Smooth muscle cell (in vitro differentiated cells): ENCODE data around the gene ANXA5. TPM values are rescaled to one million over a fixed set of nuclear protein-coding genes. Genes with fewer than 3 reads are reported as not detected.
"Not testable (repeated sequence)": the region's sequence is repeated elsewhere in the genome, so short reads cannot be mapped to it uniquely, and the experiment has no call there.

ENCODE experiments used
- DNase-seq: peaks from one replicate; lab custom pipeline; 2025; ENCODE audit not compliant: unreplicated experiment; lab: John Stamatoyannopoulos, UW
- H2AFZ ChIP-seq: fragments of 200-600 bp; sonication (generic); 2 replicates; pipeline ENCODE4 v1.6.0; 2016; ENCODE audit warnings: antibody characterized with exemption, low read depth, mild to moderate bottlenecking
- H3F3A ChIP-seq: fragments of 200-600 bp; sonication (generic); 2 replicates; pipeline ENCODE4 v1.6.0; 2017; ENCODE audit warnings: antibody characterized with exemption, low read depth
- H3K27ac ChIP-seq: fragments of 200-600 bp; sonication (generic); 2 replicates; pipeline ENCODE4 v1.5.1; 2016; ENCODE audit warnings: low read depth, mild to moderate bottlenecking
- H3K27me3 ChIP-seq: fragments of 200-600 bp; sonication (generic); 2 replicates; pipeline ENCODE4 v1.6.1; 2016; ENCODE audit warnings: low read depth, mild to moderate bottlenecking
- H3K36me3 ChIP-seq: fragments of 200-600 bp; sonication (generic); 2 replicates; pipeline ENCODE4 v1.5.1; 2016; ENCODE audit warnings: low read depth
- H3K4me1 ChIP-seq: fragments of 200-600 bp; sonication (generic); 2 replicates; pipeline ENCODE4 v1.5.1; 2016; ENCODE audit warnings: low read depth
- H3K4me2 ChIP-seq: fragments of 200-600 bp; sonication (generic); 2 replicates; pipeline ENCODE4 v1.6.0; 2016; ENCODE audit warnings: mild to moderate bottlenecking
- H3K4me3 ChIP-seq: fragments of 200-600 bp; sonication (generic); 2 replicates; pipeline ENCODE4 v1.5.1; 2016; ENCODE audit warnings: mild to moderate bottlenecking
- H3K79me2 ChIP-seq: fragments of 200-600 bp; sonication (generic); 2 replicates; pipeline ENCODE4 v1.6.0; 2016; ENCODE audit warnings: low read depth, mild to moderate bottlenecking
- H3K9ac ChIP-seq: fragments of 200-600 bp; sonication (generic); 2 replicates; pipeline ENCODE4 v1.6.0; 2016; ENCODE audit warnings: low read depth
- H3K9me3 ChIP-seq: fragments of 200-600 bp; sonication (generic); replicated peaks from 2 replicates; pipeline ENCODE4 v1.5.1; 2016; ENCODE audit warnings: low read depth
- H4K20me1 ChIP-seq: fragments of 200-600 bp; sonication (generic); 2 replicates; pipeline ENCODE4 v1.6.0; 2016; ENCODE audit warnings: low read depth
- WGBS: methylation state at CpG from one replicate; pipeline ENCODE4 v1.1.7; 2016; ENCODE audit warnings: low lambda C conversion rate; 5-methylcytosine and 5-hydroxymethylcytosine counted together
- polyA plus RNA-seq: library from polyadenylated mRNA; unstranded; fragments of >200 nt; fragmentation: Nextera tagmentation; extraction: Ambion mirVana; gene quantifications from 2 replicates; pipeline ENCODE4 v1.2.1, GENCODE V29; 2016
- total RNA-seq: library from RNA; depleted of rRNA; stranded (reverse); fragments of >200 nt; gene quantifications from 2 replicates; pipeline ENCODE4 v1.2.3, GENCODE V29; 2014
- TF ChIP-seq, protein P1 (sequence below): fragments of 200-600 bp; sonication (generic); IDR thresholded peaks from 2 replicates; pipeline ENCODE4 v1.5.1; 2017; ENCODE audit warnings: borderline replicate concordance, mild to moderate bottlenecking, antibody characterized with exemption; ENCODE audit not compliant: insufficient read depth, poor library complexity, severe bottlenecking

The ANXA5 gene
- total and polyA plus RNA-seq, 2 experiments from 2014 or later, result 481 to 597 TPM

DNA sequence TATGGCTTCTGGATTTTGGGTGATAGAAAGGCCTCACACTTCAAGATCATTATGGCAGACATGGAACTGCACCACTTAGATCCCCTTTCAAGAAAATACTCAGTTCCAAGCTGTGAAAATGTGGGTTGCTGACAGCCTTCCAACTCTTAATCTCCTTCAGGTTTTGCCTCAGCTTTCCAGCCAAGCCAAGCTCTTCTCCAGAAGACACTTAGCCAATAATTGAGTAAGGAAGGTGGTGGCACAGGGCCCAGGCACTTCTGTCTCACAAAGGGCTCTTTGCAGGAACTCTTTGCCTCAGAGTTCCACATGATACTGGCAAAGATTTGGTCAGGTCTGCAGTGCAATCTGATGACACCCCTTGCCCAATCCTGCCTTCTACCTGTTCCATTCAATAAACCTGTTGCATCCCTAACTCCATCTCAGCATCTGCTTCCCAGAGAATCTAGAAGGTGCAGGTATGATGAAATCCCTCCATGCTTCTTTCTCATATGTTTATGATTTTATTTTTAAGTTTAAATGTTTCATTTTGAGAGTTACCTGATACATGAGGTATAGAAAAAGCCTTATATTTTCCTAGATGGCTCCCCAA lies 30.6 kb downstream of the ANXA5 start:
- H3K79me2 ChIP-seq, result peaks cover 2% of the 10 kb centered on the region
- no peak overlapping the region for H3K4me2 ChIP-seq
- H3K36me3 ChIP-seq, result peaks cover 19% of the 10 kb centered on the region
- peaks cover 42% of the 10 kb centered on the region for H4K20me1 ChIP-seq
- no peak overlapping the region for H3K4me3 ChIP-seq
- H3K9me3 ChIP-seq, result no peaks in the 10 kb centered on the region
- TF ChIP-seq, protein P1, sequence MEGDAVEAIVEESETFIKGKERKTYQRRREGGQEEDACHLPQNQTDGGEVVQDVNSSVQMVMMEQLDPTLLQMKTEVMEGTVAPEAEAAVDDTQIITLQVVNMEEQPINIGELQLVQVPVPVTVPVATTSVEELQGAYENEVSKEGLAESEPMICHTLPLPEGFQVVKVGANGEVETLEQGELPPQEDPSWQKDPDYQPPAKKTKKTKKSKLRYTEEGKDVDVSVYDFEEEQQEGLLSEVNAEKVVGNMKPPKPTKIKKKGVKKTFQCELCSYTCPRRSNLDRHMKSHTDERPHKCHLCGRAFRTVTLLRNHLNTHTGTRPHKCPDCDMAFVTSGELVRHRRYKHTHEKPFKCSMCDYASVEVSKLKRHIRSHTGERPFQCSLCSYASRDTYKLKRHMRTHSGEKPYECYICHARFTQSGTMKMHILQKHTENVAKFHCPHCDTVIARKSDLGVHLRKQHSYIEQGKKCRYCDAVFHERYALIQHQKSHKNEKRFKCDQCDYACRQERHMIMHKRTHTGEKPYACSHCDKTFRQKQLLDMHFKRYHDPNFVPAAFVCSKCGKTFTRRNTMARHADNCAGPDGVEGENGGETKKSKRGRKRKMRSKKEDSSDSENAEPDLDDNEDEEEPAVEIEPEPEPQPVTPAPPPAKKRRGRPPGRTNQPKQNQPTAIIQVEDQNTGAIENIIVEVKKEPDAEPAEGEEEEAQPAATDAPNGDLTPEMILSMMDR, result no peak
- no peaks in the 10 kb centered on the region for H3K27me3 ChIP-seq
- H3K27ac ChIP-seq, result peak overlapping the region; percentile 7
- no peak overlapping the region for H3K9ac ChIP-seq
- H2AFZ ChIP-seq, result no peak overlapping the region
- DNase-seq, result no peak
- peaks cover 4% of the 10 kb centered on the region for H3K4me1 ChIP-seq
- H3F3A ChIP-seq, result peaks cover 11% of the 10 kb centered on the region

DNA sequence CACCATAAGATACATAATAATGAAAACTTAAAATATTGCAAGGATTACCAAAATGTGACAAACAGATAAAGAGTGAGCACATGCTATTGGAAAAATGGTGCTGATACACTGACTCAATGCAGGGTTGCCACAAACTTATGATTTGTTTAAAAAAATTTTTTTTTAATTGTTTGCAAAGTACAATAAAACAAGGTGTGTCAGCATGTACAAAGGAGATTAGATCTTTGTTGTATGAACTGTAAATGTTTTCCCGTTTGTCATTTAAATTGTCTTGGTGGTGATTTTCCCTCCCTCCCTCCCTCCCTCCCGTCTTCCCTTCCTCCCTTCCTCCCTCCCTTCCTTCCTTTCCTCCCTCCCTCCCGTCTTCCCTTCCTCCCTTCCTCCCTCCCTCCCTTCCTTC lies 31.4 kb downstream of the ANXA5 start:
- Histone ChIP-seq H4K20me1 (peaks cover 34% of the 10 kb centered on the region), H3F3A (peaks cover 7% of the 10 kb centered on the region), H3K4me3 (no peak overlapping the region), H2AFZ (no peak overlapping the region), H3K9ac (no peak overlapping the region), H3K27me3 (no peaks in the 10 kb centered on the region), H3K9me3 (no peaks in the 10 kb centered on the region), H3K4me2 (no peak overlapping the region), H3K27ac (no peak overlapping the region), H3K36me3 (peaks cover 14% of the 10 kb centered on the region), H3K4me1 (peaks cover 4% of the 10 kb centered on the region), H3K79me2 (no peaks in the 10 kb centered on the region)
- no peak for DNase-seq
- TF ChIP-seq, protein P1, result no peak
- 55% methylated on average over 2 of the region's 3 CpGs for WGBS

DNA sequence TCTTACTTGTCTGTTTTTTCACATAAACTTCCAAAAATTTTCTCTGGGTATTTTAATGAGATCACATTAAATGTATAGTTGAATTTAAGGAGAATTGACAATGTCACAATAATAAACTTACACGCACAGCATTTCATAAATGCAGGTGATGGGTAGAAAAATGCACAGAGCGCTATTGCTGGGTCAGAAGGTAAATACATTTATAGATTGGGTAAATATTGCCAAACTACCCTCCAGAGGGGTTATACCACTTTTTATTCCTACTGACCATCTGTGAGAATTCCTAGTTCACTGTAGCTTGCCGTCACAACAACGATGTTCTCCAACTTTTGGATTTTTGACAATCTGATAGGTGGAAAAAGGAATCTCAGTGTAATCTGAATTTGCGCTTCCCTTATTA lies 34.6 kb downstream of the ANXA5 start:
- Histone ChIP-seq H3K4me3 (no peak overlapping the region), H3K4me1 (no peaks in the 10 kb centered on the region), H2AFZ (no peak overlapping the region), H4K20me1 (peaks cover 3% of the 10 kb centered on the region), H3K36me3 (peaks cover 6% of the 10 kb centered on the region), H3K79me2 (no peaks in the 10 kb centered on the region), H3K9me3 (no peaks in the 10 kb centered on the region), H3K9ac (no peak overlapping the region), H3K27me3 (no peaks in the 10 kb centered on the region), H3K4me2 (no peak overlapping the region), H3K27ac (no peak overlapping the region), H3F3A (no peaks in the 10 kb centered on the region)
- 88% methylated on average over 5 of the region's 5 CpGs for WGBS
- TF ChIP-seq, protein P1, result no peak
- no peak for DNase-seq

DNA sequence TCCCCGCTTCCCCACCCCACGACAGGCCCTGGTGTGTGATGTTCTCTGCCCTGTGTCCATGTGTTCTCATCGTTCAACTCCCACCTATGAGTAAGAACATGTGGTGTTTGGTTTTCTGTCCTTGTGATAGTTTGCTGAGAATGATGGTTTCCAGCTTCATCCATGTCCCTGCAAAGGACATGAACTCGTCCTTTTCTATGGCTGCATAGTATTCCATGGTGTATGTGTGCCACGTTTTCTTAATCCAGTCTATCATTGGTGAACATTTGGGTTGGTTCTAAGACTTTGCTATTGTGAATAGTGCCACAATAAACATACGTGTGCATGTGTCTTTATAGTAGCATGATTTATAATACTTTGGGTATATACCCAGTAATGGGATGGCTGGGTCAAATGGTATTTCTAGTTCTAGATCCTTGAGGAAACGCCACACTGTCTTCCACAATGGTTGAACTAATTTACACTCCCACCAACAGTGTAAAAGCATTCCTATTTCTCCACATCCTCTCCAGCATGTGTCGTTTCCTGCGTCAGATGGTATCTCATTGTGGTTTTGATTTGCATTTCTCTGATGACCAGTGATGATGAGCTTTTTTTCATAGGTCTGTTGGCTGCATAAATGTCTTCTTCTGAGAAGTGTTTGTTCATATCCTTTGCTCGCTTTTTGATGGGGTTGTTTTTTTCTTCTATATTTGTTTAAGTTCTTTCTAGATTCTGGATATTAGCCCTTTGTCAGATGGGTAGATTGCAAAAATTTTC lies 36.4 kb downstream of the ANXA5 start:
- not testable (repeated sequence) for H3K4me1 ChIP-seq, H3K4me2 ChIP-seq, H3K36me3 ChIP-seq, H2AFZ ChIP-seq, H3K9me3 ChIP-seq, H3K4me3 ChIP-seq, DNase-seq, H3K79me2 ChIP-seq, H3K27me3 ChIP-seq, H3K27ac ChIP-seq, H3F3A ChIP-seq, H3K9ac ChIP-seq, H4K20me1 ChIP-seq
- 95% methylated on average over 10 of the region's 10 CpGs for WGBS
